ENCODE data around the gene RNF144A.
A peak's percentile ranks its signal among the peaks of the same experiment; 100 is the strongest.
"Not testable (repeated sequence)": the region's sequence is repeated elsewhere in the genome, so short reads cannot be mapped to it uniquely, and the experiment has no call there.

Gene RNF144A

GRCh38 chr2:6995391-6996097, 78.3 kb downstream of the RNF144A start:
- DNase-seq: no peak

GRCh38 chr2:6999211-6999877, 82.1 kb downstream of the RNF144A start:
- DNase-seq: no peak

GRCh38 chr2:7001395-7001794, 84.2 kb downstream of the RNF144A start:
- not testable (repeated sequence) for DNase-seq

- DNase-seq: no peak
These were observed 86.7 kb downstream of the RNF144A start for GRCh38 chr2:7003895-7004294.

- no peak for DNase-seq
These were observed 87.4 kb downstream of the RNF144A start for GRCh38 chr2:7004636-7005035.

- DNase-seq: no peak
These were observed 90.3 kb downstream of the RNF144A start for GRCh38 chr2:7007488-7007845.

- peak; percentile 37 to 94 (median 82) for DNase-seq
These were observed 90.9 kb downstream of the RNF144A start for GRCh38 chr2:7007846-7008741.

GRCh38 chr2:7009207-7009911, 92.1 kb downstream of the RNF144A start:
- DNase-seq: no peak

- DNase-seq: no peak
These were observed 93.3 kb downstream of the RNF144A start for GRCh38 chr2:7010391-7011054.

GRCh38 chr2:7011356-7012083, 94.3 kb downstream of the RNF144A start:
- peak in 2 of 58 donors; percentile 49 to 62 for DNase-seq

- peak in 37 of 58 donors; percentile 15 to 75 (median 41) for DNase-seq
These were observed 95.0 kb downstream of the RNF144A start for GRCh38 chr2:7012141-7012764.

GRCh38 chr2:7013471-7014160, 96.4 kb downstream of the RNF144A start:
- no peak for DNase-seq

GRCh38 chr2:7014174-7014640, 97.0 kb downstream of the RNF144A start:
- peak in 30 of 58 donors; percentile 8 to 64 (median 35) for DNase-seq

GRCh38 chr2:7015007-7015950, 98.1 kb downstream of the RNF144A start:
- peak in 5 of 58 donors; percentile 23 to 38 (median 31) for DNase-seq

GRCh38 chr2:7016148-7016547, 98.9 kb downstream of the RNF144A start:
- no peak for DNase-seq

- peak in 1 of 58 donors; percentile 19 for DNase-seq
These were observed 99.5 kb downstream of the RNF144A start for GRCh38 chr2:7016601-7017211.

GRCh38 chr2:7017671-7018281, 100.6 kb downstream of the RNF144A start:
- no peak for DNase-seq
